ENCODE data around the gene MYDGF.
A peak's percentile ranks its signal among the peaks of the same experiment; 100 is the strongest.

DNA sequence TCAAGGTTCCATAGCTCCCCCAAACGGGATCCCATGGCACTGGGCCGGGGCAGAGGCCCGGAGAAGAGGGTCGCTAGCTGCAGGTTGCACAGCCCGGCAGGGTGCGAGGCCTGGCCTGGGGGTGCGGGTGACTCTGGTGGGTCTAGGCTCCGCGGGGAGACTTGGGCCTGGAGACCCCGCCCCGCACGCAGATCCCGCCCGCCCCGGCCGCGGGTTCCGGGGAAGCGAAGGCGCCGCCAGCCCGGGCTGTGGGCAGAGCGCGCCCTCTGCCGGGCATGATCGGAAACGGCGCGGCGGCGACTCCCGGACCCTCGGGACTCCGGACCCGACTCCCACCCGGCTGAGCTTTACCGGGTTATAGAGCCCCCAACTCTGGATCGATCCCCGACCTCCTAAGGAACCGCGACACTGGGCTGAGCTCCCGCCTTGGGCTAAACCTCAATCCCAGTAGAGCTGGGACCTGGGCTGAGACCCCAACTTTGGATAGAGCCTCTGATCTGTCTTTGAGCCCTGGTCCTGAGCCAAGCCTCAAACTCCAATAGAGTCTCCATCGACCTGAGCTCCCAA lies 33.9 kb downstream of the MYDGF start:
- TF ChIP-seq CTCF (conservative IDR thresholded peaks at IDR 0.05) (peak; percentile 99), ZFX (IDR thresholded peaks at IDR 0.05) (no peak)

All from C4-2B (cell line).